T-helper 9 cell (primary cell): Measurements from ENCODE around the gene RAD9A.
A peak's percentile ranks its signal among the peaks of the same experiment; 100 is the strongest.

Experiments
- DNase-seq: peaks from one replicate; pipeline ENCODE4 v3.0.0-alpha.2; 2020
- total RNA-seq, 2 donors: gene quantifications; one replicate each; lab custom pipeline; 2026; lab: John Stamatoyannopoulos, UW

RAD9A gene
- 20.0 to 30.8 reads per million in 2 donors for total RNA-seq

GRCh38 chr11:67391304-67392182, at the start of gene RAD9A:
Gene RAD9A, plus strand, starts transcription at chr11:67391986. Its CDS starts 59 bp downstream, at chr11:67392045.
- DNase-seq = peak; percentile 94

- DNase-seq = no peak
These were observed 47.5 kb upstream of the RAD9A start for GRCh38 chr11:67344264-67344663.

- DNase-seq = no peak
These were observed 46.4 kb upstream of the RAD9A start for GRCh38 chr11:67345247-67345919.

GRCh38 chr11:67345920-67346819, 45.6 kb upstream of the RAD9A start:
- DNase-seq = no peak

GRCh38 chr11:67347964-67348749, 43.6 kb upstream of the RAD9A start:
- DNase-seq = no peak

- no peak for DNase-seq
These were observed 42.8 kb upstream of the RAD9A start for GRCh38 chr11:67349036-67349435.

GRCh38 chr11:67349457-67349856, 42.3 kb upstream of the RAD9A start:
- DNase-seq = no peak

GRCh38 chr11:67349928-67350465, 41.8 kb upstream of the RAD9A start:
- DNase-seq = no peak

- DNase-seq = peak; percentile 58
These were observed 40.3 kb upstream of the RAD9A start for GRCh38 chr11:67351275-67352005.

GRCh38 chr11:67352546-67353316, 39.1 kb upstream of the RAD9A start:
- no peak for DNase-seq

GRCh38 chr11:67353317-67354074, 38.3 kb upstream of the RAD9A start, which contains the start of gene POLD4:
Gene POLD4, minus strand, starts transcription at chr11:67353546. Its CDS starts 147 bp downstream, at chr11:67353399.
- peak; percentile 93 for DNase-seq

- DNase-seq = no peak
These were observed 37.4 kb upstream of the RAD9A start for GRCh38 chr11:67354075-67355022.

GRCh38 chr11:67355023-67355793, 36.6 kb upstream of the RAD9A start:
- no peak for DNase-seq

GRCh38 chr11:67355794-67356386, 35.9 kb upstream of the RAD9A start:
- no peak for DNase-seq

- DNase-seq = no peak
These were observed 35.4 kb upstream of the RAD9A start for GRCh38 chr11:67356387-67356863.

- DNase-seq = peak; percentile 57
These were observed 34.8 kb upstream of the RAD9A start for GRCh38 chr11:67356864-67357561.
